GM18505 (cell line): ENCODE measurements around the gene KRT86.

Source experiments
- ATAC-seq: cut with Tn5 transposase; IDR thresholded peaks from one replicate; pipeline ENCODE4 v1.9.1; 2021; ENCODE audit not compliant: unreplicated experiment
- POLR2A ChIP-seq: IDR thresholded peaks from 4 replicates; pipeline ENCODE4 v1.6.1; 2011; ENCODE audit warnings: borderline replicate concordance; ENCODE audit not compliant: insufficient read depth, insufficient read length; ENCODE audit errors: extremely low read depth

Gene KRT86

GRCh38 chr12:52319097-52319496, 44.7 kb downstream of the KRT86 start:
- TF ChIP-seq POLR2A, result no peak
- no peak for ATAC-seq

GRCh38 chr12:52320784-52321400, 46.4 kb downstream of the KRT86 start, which contains the start of gene KRT83:
KRT83 (minus strand) TSS chr12:52321398; CDS start chr12:52321335, 63 bp downstream.
- no peak for ATAC-seq
- TF ChIP-seq POLR2A, result no peak

GRCh38 chr12:52321418-52321817, 47.0 kb downstream of the KRT86 start:
- no peak for TF ChIP-seq POLR2A
- ATAC-seq, result no peak

GRCh38 chr12:52322069-52322468, 47.6 kb downstream of the KRT86 start:
- no peak for TF ChIP-seq POLR2A
- ATAC-seq, result no peak

- ATAC-seq, result no peak
- no peak for TF ChIP-seq POLR2A
Measured at GRCh38 chr12:52323001-52323400, 48.6 kb downstream of the KRT86 start.

GRCh38 chr12:52323416-52324152, 49.1 kb downstream of the KRT86 start:
- ATAC-seq, result no peak
- no peak for TF ChIP-seq POLR2A

- ATAC-seq, result no peak
- no peak for TF ChIP-seq POLR2A
Measured at GRCh38 chr12:52324153-52324444, 49.7 kb downstream of the KRT86 start.

GRCh38 chr12:52327052-52327829, 52.8 kb downstream of the KRT86 start:
- no peak for TF ChIP-seq POLR2A
- ATAC-seq, result peak; percentile 89

- TF ChIP-seq POLR2A, result no peak
- no peak for ATAC-seq
Measured at GRCh38 chr12:52327830-52328500, 53.5 kb downstream of the KRT86 start.

- no peak for ATAC-seq
- no peak for TF ChIP-seq POLR2A
Measured at GRCh38 chr12:52331039-52331438, 56.6 kb downstream of the KRT86 start.

- ATAC-seq, result no peak
- TF ChIP-seq POLR2A, result no peak
Measured at GRCh38 chr12:52331833-52332232, 57.4 kb downstream of the KRT86 start.

- no peak for ATAC-seq
- no peak for TF ChIP-seq POLR2A
Measured at GRCh38 chr12:52332381-52332780, 57.9 kb downstream of the KRT86 start.

- no peak for TF ChIP-seq POLR2A
- ATAC-seq, result no peak
Measured at GRCh38 chr12:52333321-52333720, 58.9 kb downstream of the KRT86 start.
